DMS53 (cell line): ENCODE results near the gene STRBP.
A peak's percentile ranks its signal among the peaks of the same experiment; 100 is the strongest.

Experiments
- DNase-seq: peaks from one replicate; lab custom pipeline; 2025; lab: John Stamatoyannopoulos, UW

STRBP gene

GRCh38 chr9:123097430-123098095 is 170.8 kb downstream of the STRBP start:
- no peak for DNase-seq

- no peak for DNase-seq
Observed at GRCh38 chr9:123096987-123097386, 171.4 kb downstream of the STRBP start.

- DNase-seq, result no peak
Observed at GRCh38 chr9:123093141-123093540, 175.2 kb downstream of the STRBP start.

- no peak for DNase-seq
Observed at GRCh38 chr9:123091459-123091858, 176.9 kb downstream of the STRBP start.

- no peak for DNase-seq
Observed at GRCh38 chr9:123090956-123091355, 177.4 kb downstream of the STRBP start.

- DNase-seq, result no peak
Observed at GRCh38 chr9:123090198-123090896, 178.0 kb downstream of the STRBP start.

- DNase-seq, result peak; percentile 67
Observed at GRCh38 chr9:123089790-123090189, 178.6 kb downstream of the STRBP start.

GRCh38 chr9:123089040-123089439 is 179.3 kb downstream of the STRBP start:
- no peak for DNase-seq

GRCh38 chr9:123087359-123087888 is 181.0 kb downstream of the STRBP start:
- peak; percentile 42 for DNase-seq

- no peak for DNase-seq
Observed at GRCh38 chr9:123085916-123086315, 182.5 kb downstream of the STRBP start.

- no peak for DNase-seq
Observed at GRCh38 chr9:123084256-123084655, 184.1 kb downstream of the STRBP start.

- no peak for DNase-seq
Observed at GRCh38 chr9:123083680-123084079, 184.7 kb downstream of the STRBP start.

GRCh38 chr9:123081824-123082223 is 186.6 kb downstream of the STRBP start:
- peak; percentile 63 for DNase-seq

GRCh38 chr9:123080444-123080843 is 187.9 kb downstream of the STRBP start:
- no peak for DNase-seq

GRCh38 chr9:123074628-123075027 is 193.8 kb downstream of the STRBP start:
- no peak for DNase-seq

GRCh38 chr9:123073991-123074422 is 194.4 kb downstream of the STRBP start:
- DNase-seq, result no peak

GRCh38 chr9:123073441-123073840 is 194.9 kb downstream of the STRBP start:
- DNase-seq, result no peak

GRCh38 chr9:123072407-123072995 is 195.9 kb downstream of the STRBP start:
- no peak for DNase-seq
